Common myeloid progenitor, CD34-positive (primary cell): ENCODE results near the gene C5orf46.

Experiments
- CTCF ChIA-PET: fragments of 350-600 bp; sonication (Branson Sonifier 250); formaldehyde crosslinking; loops from one replicate; lab custom pipeline; 2021; ENCODE audit warnings: antibody characterized with exemption; lab: Charles Lee
- POLR2A ChIA-PET: fragments of 350-600 bp; sonication (Branson Sonifier 250); formaldehyde crosslinking; loops from one replicate; lab custom pipeline; 2021; ENCODE audit warnings: antibody characterized with exemption; lab: Charles Lee
- DNase-seq, 3 donors: peaks; one replicate each; pipeline versions ENCODE4 v3.0.0 to v3.0.0-alpha.2; 2013
- H3K27ac ChIP-seq, 2 experiments: 1 replicate in 1 of 2; 2 replicates in 1 of 2; pipeline ENCODE4 v1.7.0; 2013; ENCODE audit warnings: inconsistent platforms in 2 of 2, low read length in 2 of 2, mild to moderate bottlenecking in 2 of 2, low read depth in 1 of 2, moderate library complexity in 1 of 2; ENCODE audit not compliant: severe bottlenecking in 2 of 2, insufficient read depth in 1 of 2, poor library complexity in 1 of 2
- H3K27me3 ChIP-seq, 5 experiments: replicated peaks in 2 of 5; 1 replicate in 3 of 5; 2 replicates in 2 of 5; pipeline versions ENCODE4 v1.6.1 to v1.7.0; 2013; ENCODE audit warnings: low read length in 4 of 5, mild to moderate bottlenecking in 2 of 5, moderate library complexity in 2 of 5, inconsistent platforms in 1 of 5; ENCODE audit not compliant: insufficient read depth in 5 of 5, control insufficient read depth in 4 of 5
- H3K36me3 ChIP-seq, 4 experiments: 1 replicate in 2 of 4; 2 replicates in 2 of 4; pipeline versions ENCODE4 v1.6.1 to v1.7.0; 2013; ENCODE audit warnings: low read length in 3 of 4, control low read depth in 1 of 4, mild to moderate bottlenecking in 1 of 4; ENCODE audit not compliant: control insufficient read depth in 4 of 4, insufficient read depth in 4 of 4
- H3K4me1 ChIP-seq, 4 experiments: 1 replicate in 3 of 4; 2 replicates in 1 of 4; pipeline versions ENCODE4 v1.6.1 to v1.7.1; 2013; ENCODE audit warnings: low read length in 3 of 4, mild to moderate bottlenecking in 3 of 4, control low read depth in 1 of 4, inconsistent platforms in 1 of 4, moderate library complexity in 1 of 4; ENCODE audit not compliant: control insufficient read depth in 4 of 4, insufficient read depth in 4 of 4; ENCODE audit errors: control extremely low read depth in 1 of 4
- H3K4me3 ChIP-seq, 7 experiments: 1 replicate in 4 of 7; 2 replicates in 3 of 7; pipeline versions ENCODE4 v1.5.1 to v1.7.0; 2013; ENCODE audit warnings: mild to moderate bottlenecking in 7 of 7, low read length in 6 of 7, moderate library complexity in 6 of 7, inconsistent platforms in 2 of 7, low read depth in 2 of 7, control low read depth in 1 of 7; ENCODE audit not compliant: insufficient read depth in 4 of 7, control insufficient read depth in 1 of 7; ENCODE audit errors: extremely low read depth in 1 of 7
- H3K9me3 ChIP-seq, 5 experiments: 1 replicate in 4 of 5; 2 replicates in 1 of 5; pipeline versions ENCODE4 v1.6.1 to v1.7.1; 2013; ENCODE audit warnings: low read length in 4 of 5, mild to moderate bottlenecking in 2 of 5, inconsistent platforms in 1 of 5, low read depth in 1 of 5, moderate library complexity in 1 of 5; ENCODE audit not compliant: control insufficient read depth in 4 of 5, insufficient read depth in 2 of 5; ENCODE audit errors: control extremely low read depth in 1 of 5
- WGBS: methylation state at CpG from one replicate; pipeline ENCODE4 v1.1.5; 2013; ENCODE audit not compliant: insufficient coverage; 5-methylcytosine and 5-hydroxymethylcytosine counted together

C5orf46 gene

DNA sequence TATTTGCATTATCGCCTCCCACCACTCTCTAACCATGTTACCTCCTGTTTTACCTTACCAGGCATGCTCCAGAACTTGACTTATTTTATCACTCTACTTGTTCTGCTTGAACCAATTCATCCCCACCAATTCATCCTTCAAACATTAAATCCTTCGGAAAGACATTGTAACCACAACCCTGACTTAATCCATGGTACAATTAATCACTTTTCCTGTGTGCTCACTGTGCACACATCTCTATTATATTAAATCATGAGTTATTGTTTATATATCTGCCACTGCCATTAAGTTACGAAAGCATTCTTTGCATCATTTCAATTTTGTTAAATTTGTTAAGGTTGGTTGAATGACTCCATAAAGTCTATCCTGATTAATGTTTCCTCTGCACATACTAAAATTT, 7.4 kb upstream of the C5orf46 start:
- CTCF ChIA-PET, result no interaction called here
- Histone ChIP-seq H3K27ac (no peak overlapping the region), H3K4me1 (peaks cover 0 to 15% (median 5%) of the 10 kb centered on the region in 4 experiments), H3K9me3 (peaks cover 0 to 5% (median 0%) of the 10 kb centered on the region in 5 experiments), H3K36me3 (no peaks in the 10 kb centered on the region), H3K27me3 (no peaks in the 10 kb centered on the region), H3K4me3 (no peak overlapping the region)
- DNase-seq, result no peak
- 100% methylated on average over 1 of the region's 3 CpGs for WGBS
- POLR2A ChIA-PET, result no interaction called here

DNA sequence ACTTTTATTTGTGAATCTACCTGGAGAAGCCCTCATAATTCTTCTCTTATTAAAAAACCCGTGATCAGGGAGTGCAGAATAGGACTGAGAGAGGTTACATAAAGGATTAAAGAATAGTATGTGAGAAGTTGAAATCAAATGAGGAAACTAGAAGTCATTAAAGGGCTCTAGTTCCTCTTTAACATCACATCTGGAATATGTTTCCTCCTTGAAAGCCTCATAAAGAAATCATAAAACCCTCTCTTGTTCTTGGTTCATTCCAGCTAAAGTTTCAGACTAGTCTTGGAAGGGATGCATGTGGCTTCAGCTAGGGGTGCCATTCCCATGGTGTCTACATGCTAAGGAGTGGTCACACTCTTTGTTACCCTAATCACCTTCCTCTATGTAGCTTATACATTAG, 5.7 kb upstream of the C5orf46 start:
- POLR2A ChIA-PET, result interaction anchor here (0.6 kb wide), 1 partner anchor 11 kb away, joined by 4 read pairs; no protein-coding TSS in a partner anchor
- Histone ChIP-seq H3K9me3 (peaks cover 0 to 5% (median 0%) of the 10 kb centered on the region in 5 experiments), H3K27me3 (no peaks in the 10 kb centered on the region), H3K4me1 (peaks cover 0 to 13% (median 3%) of the 10 kb centered on the region in 4 experiments), H3K4me3 (no peak overlapping the region), H3K27ac (no peak overlapping the region), H3K36me3 (no peaks in the 10 kb centered on the region)
- peak; percentile 19 to 91 (median 86) for DNase-seq
- no CpG with 5 or more reads among the region's 1 CpG for WGBS
- CTCF ChIA-PET, result interaction anchor here (0.8 to 1.5 kb wide), 4 partner anchors 16 to 54 kb away, joined by 3 to 6 read pairs (median 4); no protein-coding TSS in a partner anchor

DNA sequence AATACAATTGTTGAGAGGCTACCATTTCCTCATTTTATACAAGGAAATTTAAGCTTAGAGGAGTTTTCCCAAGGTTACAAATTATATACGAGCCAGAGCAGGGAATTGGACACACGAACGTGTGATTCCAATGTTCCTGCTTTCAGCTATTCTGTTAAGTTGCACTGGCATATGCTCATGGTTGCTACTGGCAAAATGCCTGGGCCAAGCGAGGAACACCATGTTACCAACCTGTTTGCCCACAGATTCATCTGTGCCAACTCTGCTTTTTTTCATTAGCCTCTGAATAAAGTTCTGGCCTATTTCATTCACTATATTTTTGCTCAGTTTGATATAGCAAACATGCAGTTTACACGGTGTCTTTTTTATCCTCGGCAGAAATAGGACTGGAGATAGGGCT, 5.1 kb upstream of the C5orf46 start:
- Histone ChIP-seq H3K27ac (no peak overlapping the region), H3K9me3 (peaks cover 0 to 5% (median 0%) of the 10 kb centered on the region in 5 experiments), H3K4me3 (no peak overlapping the region), H3K36me3 (no peaks in the 10 kb centered on the region), H3K27me3 (no peaks in the 10 kb centered on the region), H3K4me1 (peaks cover 0 to 13% (median 3%) of the 10 kb centered on the region in 4 experiments)
- DNase-seq, result peak in 1 of 3 donors; percentile 17
- ChIA-PET CTCF (interaction anchor here (0.8 to 1.7 kb wide), 5 partner anchors 9 to 23 kb away, joined by 4 to 6 read pairs (median 5); no protein-coding TSS in a partner anchor), POLR2A (no interaction called here)
- WGBS, result 72% methylated on average over 4 of the region's 6 CpGs

DNA sequence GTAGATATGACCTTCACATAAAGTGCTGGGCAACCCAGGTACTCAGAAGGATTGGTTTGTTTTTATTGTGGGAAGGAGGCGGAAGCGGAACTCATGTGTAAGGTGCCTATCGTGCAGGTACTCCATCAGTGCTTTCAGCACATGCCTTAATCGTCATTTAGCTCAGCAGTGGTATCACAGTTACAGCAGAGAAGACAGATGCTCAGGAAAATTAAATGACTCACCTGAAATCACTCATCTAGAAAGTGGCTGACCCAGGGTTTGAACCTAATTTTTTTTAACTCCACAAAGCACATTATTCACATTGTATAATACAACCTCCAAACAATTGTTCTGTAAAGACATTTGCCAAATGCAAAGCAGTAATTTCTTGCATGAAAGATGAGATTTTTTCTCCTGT, 2.2 kb downstream of the C5orf46 start:
- Histone ChIP-seq H3K9me3 (no peaks in the 10 kb centered on the region), H3K27me3 (no peaks in the 10 kb centered on the region), H3K36me3 (no peaks in the 10 kb centered on the region), H3K4me1 (peaks cover 0 to 1% (median 0%) of the 10 kb centered on the region in 4 experiments), H3K27ac (no peak overlapping the region), H3K4me3 (no peak overlapping the region)
- ChIA-PET POLR2A (no interaction called here), CTCF (interaction anchor here (0.6 kb wide), 1 partner anchor 455 kb away, joined by 3 read pairs; no protein-coding TSS in a partner anchor)
- DNase-seq, result no peak
- WGBS, result 98% methylated on average over 4 of the region's 4 CpGs

DNA sequence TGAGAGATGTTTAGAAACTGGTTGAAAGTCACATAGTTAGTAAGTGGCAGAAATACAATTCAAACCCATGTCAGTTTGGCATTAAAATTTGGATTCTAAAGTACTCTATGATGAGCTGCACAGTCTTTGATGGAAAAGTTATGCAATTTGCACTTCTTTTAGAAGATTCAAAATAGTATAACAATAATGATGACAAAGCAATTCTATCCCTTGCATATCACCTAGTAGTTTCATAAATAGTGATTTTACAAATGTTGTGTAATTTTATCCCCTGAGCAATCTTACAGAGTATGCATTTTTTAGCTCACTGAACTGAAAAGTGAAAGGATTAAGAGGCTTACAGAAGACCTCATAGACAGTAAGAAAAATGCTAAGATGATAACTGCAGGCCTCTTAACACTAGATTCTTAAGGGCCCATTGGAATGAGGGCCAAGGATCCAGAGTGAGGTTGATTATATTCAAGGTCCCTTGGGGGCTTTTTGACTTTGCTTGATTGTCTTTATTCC, 3.7 kb downstream of the C5orf46 start:
- Histone ChIP-seq H3K4me1 (peaks cover 0 to 1% (median 0%) of the 10 kb centered on the region in 4 experiments), H3K27me3 (no peaks in the 10 kb centered on the region), H3K4me3 (no peak overlapping the region), H3K27ac (no peak overlapping the region), H3K9me3 (no peaks in the 10 kb centered on the region), H3K36me3 (no peaks in the 10 kb centered on the region)
- CTCF ChIA-PET, result interaction anchor here (1.1 kb wide), 2 partner anchors 8 to 20 kb away, joined by 3 to 4 read pairs; no protein-coding TSS in a partner anchor
- no peak for DNase-seq
- POLR2A ChIA-PET, result interaction anchor here (0.7 kb wide), 1 partner anchor 495 kb away, joined by 3 read pairs; no protein-coding TSS in a partner anchor

DNA sequence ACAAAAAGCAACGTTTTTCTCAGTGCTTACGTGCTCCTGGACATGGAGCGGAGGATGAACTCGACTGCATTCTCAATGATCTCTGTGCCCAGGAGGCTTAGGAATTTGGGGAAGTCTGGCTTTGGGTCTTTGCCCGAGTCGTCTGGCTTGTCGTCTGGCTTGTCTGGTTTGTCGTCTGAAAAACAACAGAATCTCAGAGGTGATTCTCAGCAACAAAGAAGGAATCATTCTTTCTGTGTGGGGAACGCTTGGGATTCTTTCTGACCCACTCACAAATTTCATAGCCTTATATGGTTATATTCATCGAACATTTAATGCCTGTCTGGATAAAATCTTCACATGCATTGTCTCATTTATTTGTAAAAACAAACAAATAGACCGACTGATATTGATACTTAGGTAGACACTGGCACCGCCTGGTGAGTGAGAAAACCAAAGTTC, 4.7 kb downstream of the C5orf46 start:
- Histone ChIP-seq H3K9me3 (no peaks in the 10 kb centered on the region), H3K27ac (no peak overlapping the region), H3K4me1 (peaks cover 0 to 1% (median 0%) of the 10 kb centered on the region in 4 experiments), H3K27me3 (no peaks in the 10 kb centered on the region), H3K36me3 (no peaks in the 10 kb centered on the region), H3K4me3 (no peak overlapping the region)
- no peak for DNase-seq
- ChIA-PET POLR2A (interaction anchor here (0.6 kb wide), 1 partner anchor 11 kb away, joined by 4 read pairs; no protein-coding TSS in a partner anchor), CTCF (interaction anchor here (1.5 kb wide), 1 partner anchor 32 kb away, joined by 4 read pairs; no protein-coding TSS in a partner anchor)
- WGBS, result 92% methylated on average over 11 of the region's 12 CpGs

DNA sequence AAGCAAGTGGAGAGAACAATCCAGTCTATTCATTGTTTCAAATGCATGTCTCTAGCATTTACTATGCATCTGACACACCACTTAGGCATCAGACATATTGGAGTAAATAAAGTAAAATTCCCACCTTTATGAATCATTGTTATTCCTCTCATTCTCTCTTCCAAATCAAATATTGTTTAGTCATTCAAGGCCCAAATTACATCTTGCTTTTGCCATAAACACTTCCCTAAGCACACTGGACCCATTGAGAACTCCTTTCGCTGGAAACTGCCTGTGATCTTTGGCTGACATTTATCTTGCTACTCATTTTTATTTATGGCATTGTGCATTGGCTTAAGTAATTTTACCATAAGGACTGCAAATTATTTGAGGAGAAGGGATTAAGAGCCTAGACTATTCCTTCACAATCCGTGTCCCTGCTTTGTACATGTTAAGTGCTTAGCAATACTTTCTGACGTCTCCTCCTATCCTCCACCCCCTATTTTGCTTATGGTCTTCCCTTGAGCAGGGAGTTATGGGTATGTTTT, 7.4 kb downstream of the C5orf46 start:
- H3K4me3 ChIP-seq, result no peak overlapping the region
- ChIA-PET POLR2A (no interaction called here), CTCF (interaction anchor here (0.8 to 2.0 kb wide), 3 partner anchors 12 to 36 kb away, joined by 3 to 7 read pairs (median 3); no protein-coding TSS in a partner anchor)
- no peaks in the 10 kb centered on the region for H3K27me3 ChIP-seq
- DNase-seq, result no peak
- H3K36me3 ChIP-seq, result no peaks in the 10 kb centered on the region
- 100% methylated on average over 1 of the region's 3 CpGs for WGBS
- H3K9me3 ChIP-seq, result no peaks in the 10 kb centered on the region
- peaks cover 0 to 2% (median 0%) of the 10 kb centered on the region in 4 experiments for H3K4me1 ChIP-seq
- no peak overlapping the region for H3K27ac ChIP-seq
